Measurements from ENCODE around the gene VSIG4.

DNA sequence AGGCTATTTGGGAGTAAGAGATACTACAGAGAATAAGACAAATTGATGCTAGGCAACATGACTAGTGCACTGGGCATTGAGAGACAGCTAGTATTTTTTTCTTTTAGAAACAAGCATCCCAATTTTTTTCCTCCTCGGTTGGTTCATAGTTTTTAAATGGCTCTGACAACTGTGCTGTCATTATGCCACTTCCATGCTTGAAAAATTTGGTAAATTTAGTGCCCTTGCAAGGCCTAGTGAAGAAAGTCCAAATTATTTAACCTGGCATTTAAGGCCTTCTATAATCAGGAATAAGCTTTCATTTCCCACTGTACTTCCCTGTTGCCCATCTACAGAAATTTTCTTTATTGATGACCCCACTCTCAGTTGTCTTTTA lies 15.8 kb downstream of the VSIG4 start:
- TF ChIP-seq CTCF (IDR thresholded peaks at IDR 0.05): no peak
- no peak for TF ChIP-seq REST (IDR thresholded peaks at IDR 0.05; ENCODE audit: insufficient read depth in 1 of 2, low read depth in 2 of 2, low read length in 1 of 2)
- no peak for TF ChIP-seq POLR2AphosphoS5 (IDR thresholded peaks at IDR 0.05; ENCODE audit: low read depth, low read length)
- TF ChIP-seq TCF7L2 (IDR thresholded peaks at IDR 0.05; ENCODE audit: low read depth, low read length): no peak
- no peak for TF ChIP-seq SIN3A (IDR thresholded peaks at IDR 0.05; ENCODE audit: borderline replicate concordance, insufficient read depth, low read depth, low read length)

Measured in Panc1 (cell line).